Measurements from ENCODE around the gene CEP126. TPM values are rescaled to one million over a fixed set of nuclear protein-coding genes. Genes with fewer than 3 reads are reported as not detected.

CEP126 gene
- total RNA-seq, 1 donor from 2014 or later, result 2.1 TPM

GRCh38 chr11:102007567-102008437 is 93.0 kb downstream of the CEP126 start:
- no peak overlapping the region for H3K27ac Mint-ChIP-seq (ENCODE audit: unreplicated experiment)
- H3K27me3 ChIP-seq (ENCODE audit: insufficient read depth, low read length), result no peaks in the 10 kb centered on the region
- H2AFZ ChIP-seq (ENCODE audit: low read depth, low read length), result peak overlapping the region; percentile 50
- no peaks in the 10 kb centered on the region for H4K20me1 ChIP-seq (ENCODE audit: insufficient read depth, low read length)
- no peaks in the 10 kb centered on the region for H3K36me3 Mint-ChIP-seq (ENCODE audit: low read depth, unreplicated experiment)
- H3K4me3 ChIP-seq (ENCODE audit: insufficient read depth, low read depth, low read length), result no peak overlapping the region
- H3K9me3 Mint-ChIP-seq (ENCODE audit: unreplicated experiment), result no peaks in the 10 kb centered on the region
- FAIRE-seq, result peak; percentile 23
- peak overlapping the region; percentile 30 for H3K9ac ChIP-seq (ENCODE audit: low read length)
- no peaks in the 10 kb centered on the region for H3K27me3 Mint-ChIP-seq (ENCODE audit: low read depth, unreplicated experiment)
- no peak overlapping the region for H3K4me2 ChIP-seq (ENCODE audit: low read length)
- no peaks in the 10 kb centered on the region for H3K79me2 ChIP-seq (ENCODE audit: insufficient read depth, low read length)
- peaks cover 21% of the 10 kb centered on the region for H3K4me1 ChIP-seq (ENCODE audit: insufficient read depth, low read length)
- peak; percentile 48 for DNase-seq (ENCODE audit: low read depth)
- TF ChIP-seq EZH2 (IDR thresholded peaks at IDR 0.05; ENCODE audit: insufficient read depth, low read length) (no peak), CTCF (IDR thresholded peaks at IDR 0.05; ENCODE audit: insufficient read depth, low read depth, low read length) (peak; percentile 38)
- no peaks in the 10 kb centered on the region for H3K36me3 ChIP-seq (ENCODE audit: insufficient read depth, low read length)
- H3K4me1 Mint-ChIP-seq (ENCODE audit: low read depth, unreplicated experiment), result peaks cover 16% of the 10 kb centered on the region
- no peak overlapping the region for H3K4me3 Mint-ChIP-seq (ENCODE audit: unreplicated experiment)
- H3K9me3 ChIP-seq (ENCODE audit: insufficient read depth, low read depth, low read length), result no peaks in the 10 kb centered on the region
- H3K27ac ChIP-seq (ENCODE audit: low read depth, low read length), result no peak overlapping the region

GRCh38 chr11:102010776-102011494 is 96.1 kb downstream of the CEP126 start:
- DNase-seq (ENCODE audit: low read depth) (peak; percentile 83), FAIRE-seq (peak; percentile 91)
- Histone ChIP-seq H3K4me2 (ENCODE audit: low read length) (peak overlapping the region; percentile 69), H3K27ac (ENCODE audit: low read depth, low read length) (peak overlapping the region; percentile 60), H3K9ac (ENCODE audit: low read length) (peak overlapping the region; percentile 54), H2AFZ (ENCODE audit: low read depth, low read length) (no peak overlapping the region), H3K4me3 (ENCODE audit: insufficient read depth, low read depth, low read length) (no peak overlapping the region), H3K79me2 (ENCODE audit: insufficient read depth, low read length) (no peaks in the 10 kb centered on the region), H3K4me1 (ENCODE audit: insufficient read depth, low read length) (peaks cover 21% of the 10 kb centered on the region), H3K9me3 (ENCODE audit: insufficient read depth, low read depth, low read length) (no peaks in the 10 kb centered on the region), H3K27me3 (ENCODE audit: insufficient read depth, low read length) (no peaks in the 10 kb centered on the region), H4K20me1 (ENCODE audit: insufficient read depth, low read length) (no peaks in the 10 kb centered on the region), H3K36me3 (ENCODE audit: insufficient read depth, low read length) (no peaks in the 10 kb centered on the region)
- H3K36me3 Mint-ChIP-seq (ENCODE audit: low read depth, unreplicated experiment), result no peaks in the 10 kb centered on the region
- TF ChIP-seq CTCF (IDR thresholded peaks at IDR 0.05; ENCODE audit: insufficient read depth, low read depth, low read length), result no peak
- no peak for TF ChIP-seq EZH2 (IDR thresholded peaks at IDR 0.05; ENCODE audit: insufficient read depth, low read length)
- peaks cover 16% of the 10 kb centered on the region for H3K4me1 Mint-ChIP-seq (ENCODE audit: low read depth, unreplicated experiment)
- peak overlapping the region; percentile 75 for H3K27ac Mint-ChIP-seq (ENCODE audit: unreplicated experiment)
- H3K4me3 Mint-ChIP-seq (ENCODE audit: unreplicated experiment), result no peak overlapping the region
- H3K27me3 Mint-ChIP-seq (ENCODE audit: low read depth, unreplicated experiment), result no peaks in the 10 kb centered on the region
- H3K9me3 Mint-ChIP-seq (ENCODE audit: unreplicated experiment), result no peaks in the 10 kb centered on the region

All from astrocyte (in vitro differentiated cells and primary cell).